ENCODE data around the gene DCAF11.

DNA sequence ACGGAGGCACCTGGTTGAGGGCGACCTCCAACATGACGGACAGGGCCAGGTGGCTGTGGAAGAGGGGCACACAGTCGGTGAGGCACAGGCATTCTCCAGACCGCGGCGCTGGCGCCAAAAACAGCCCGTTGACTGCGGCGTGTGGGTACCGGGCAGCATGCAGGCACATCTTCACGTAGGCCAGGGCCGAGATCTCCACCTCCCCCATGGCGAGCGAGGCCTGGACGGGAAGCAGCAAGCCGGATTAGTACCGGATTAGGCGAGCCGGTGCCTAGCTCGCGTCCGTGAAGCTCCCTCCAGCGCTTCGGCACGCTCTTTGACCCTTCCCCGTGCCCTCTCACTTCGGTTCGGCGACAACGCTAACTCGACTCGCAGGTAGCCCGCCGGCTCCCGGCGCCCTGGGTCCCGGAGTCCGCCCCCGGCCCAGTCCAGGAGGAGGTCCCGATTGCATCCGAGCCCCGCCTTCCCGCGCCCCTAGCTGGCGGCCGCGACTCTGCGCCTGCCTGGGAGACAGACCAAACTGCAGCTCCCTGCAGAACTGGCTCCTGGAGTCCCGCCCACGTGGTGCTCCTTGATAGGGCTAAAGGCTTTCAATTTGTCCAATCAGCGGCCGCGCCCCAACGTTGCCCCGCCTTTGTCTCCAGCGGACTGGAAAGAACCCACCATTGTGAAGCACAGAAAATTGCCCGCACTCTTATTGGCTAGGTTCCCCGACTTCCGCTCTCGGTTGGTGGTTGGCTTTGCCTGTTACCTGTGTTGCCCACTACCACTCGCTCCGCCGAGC, 26.7 kb downstream of the DCAF11 start, which contains the start of gene EMC9:
- peak in 1 of 3 experiments; percentile 52 for TF ChIP-seq CTCF (IDR thresholded peaks at IDR 0.05)
- peak in 1 of 2 donors; percentile 73 for TF ChIP-seq POLR2A (IDR thresholded peaks at IDR 0.05)

Measured in vagina (tissue), 2 donors.